Memory B cell (primary cell): ENCODE measurements around the gene SARS1.

Experiments
- ATAC-seq: fragments of 150-1000 bp; cut with Tn5 transposase; 2 replicates; pipeline ENCODE4 v1.10.0; 2021; ENCODE audit warnings: low read depth, mild to moderate bottlenecking, moderate library complexity
- DNase-seq, 2 donors: peaks; one replicate each; pipeline ENCODE4 v3.0.0; 2022; ENCODE audit warnings: low spot score in 2 of 2
- H3K27ac Mint-ChIP-seq: one replicate; pipeline ENCODE4 v1.8.0; 2022; ENCODE audit warnings: mild to moderate bottlenecking, moderate library complexity, mixed read lengths
- H3K27me3 Mint-ChIP-seq: one replicate; pipeline ENCODE4 v1.8.0; 2022; ENCODE audit warnings: mixed read lengths
- H3K36me3 Mint-ChIP-seq: one replicate; pipeline ENCODE4 v1.8.0; 2022; ENCODE audit warnings: mild to moderate bottlenecking, mixed read lengths
- H3K4me1 Mint-ChIP-seq: one replicate; pipeline ENCODE4 v1.8.0; 2022; ENCODE audit warnings: mixed read lengths
- H3K4me3 Mint-ChIP-seq: one replicate; pipeline ENCODE4 v1.8.0; 2022; ENCODE audit warnings: mild to moderate bottlenecking, moderate library complexity, mixed read lengths
- H3K9me3 Mint-ChIP-seq: one replicate; pipeline ENCODE4 v1.8.0; 2022; ENCODE audit warnings: mixed read lengths

SARS1 gene

GRCh38 chr1:109243860-109244552, 30.3 kb downstream of the SARS1 start:
- no peak overlapping the region for H3K4me3 Mint-ChIP-seq
- H3K36me3 Mint-ChIP-seq = no peaks in the 10 kb centered on the region
- H3K9me3 Mint-ChIP-seq = no peaks in the 10 kb centered on the region
- no peak overlapping the region for H3K27ac Mint-ChIP-seq
- H3K27me3 Mint-ChIP-seq = peaks cover 20% of the 10 kb centered on the region
- peaks cover 21% of the 10 kb centered on the region for H3K4me1 Mint-ChIP-seq
- ATAC-seq = no peak
- DNase-seq = no peak

GRCh38 chr1:109246141-109246551, 32.4 kb downstream of the SARS1 start:
- no peak overlapping the region for H3K4me3 Mint-ChIP-seq
- H3K9me3 Mint-ChIP-seq = no peaks in the 10 kb centered on the region
- H3K27ac Mint-ChIP-seq = no peak overlapping the region
- peaks cover 19% of the 10 kb centered on the region for H3K4me1 Mint-ChIP-seq
- ATAC-seq (no peak), DNase-seq (peak in 1 of 2 donors; percentile 10)
- H3K36me3 Mint-ChIP-seq = no peaks in the 10 kb centered on the region
- peaks cover 24% of the 10 kb centered on the region for H3K27me3 Mint-ChIP-seq

DNA sequence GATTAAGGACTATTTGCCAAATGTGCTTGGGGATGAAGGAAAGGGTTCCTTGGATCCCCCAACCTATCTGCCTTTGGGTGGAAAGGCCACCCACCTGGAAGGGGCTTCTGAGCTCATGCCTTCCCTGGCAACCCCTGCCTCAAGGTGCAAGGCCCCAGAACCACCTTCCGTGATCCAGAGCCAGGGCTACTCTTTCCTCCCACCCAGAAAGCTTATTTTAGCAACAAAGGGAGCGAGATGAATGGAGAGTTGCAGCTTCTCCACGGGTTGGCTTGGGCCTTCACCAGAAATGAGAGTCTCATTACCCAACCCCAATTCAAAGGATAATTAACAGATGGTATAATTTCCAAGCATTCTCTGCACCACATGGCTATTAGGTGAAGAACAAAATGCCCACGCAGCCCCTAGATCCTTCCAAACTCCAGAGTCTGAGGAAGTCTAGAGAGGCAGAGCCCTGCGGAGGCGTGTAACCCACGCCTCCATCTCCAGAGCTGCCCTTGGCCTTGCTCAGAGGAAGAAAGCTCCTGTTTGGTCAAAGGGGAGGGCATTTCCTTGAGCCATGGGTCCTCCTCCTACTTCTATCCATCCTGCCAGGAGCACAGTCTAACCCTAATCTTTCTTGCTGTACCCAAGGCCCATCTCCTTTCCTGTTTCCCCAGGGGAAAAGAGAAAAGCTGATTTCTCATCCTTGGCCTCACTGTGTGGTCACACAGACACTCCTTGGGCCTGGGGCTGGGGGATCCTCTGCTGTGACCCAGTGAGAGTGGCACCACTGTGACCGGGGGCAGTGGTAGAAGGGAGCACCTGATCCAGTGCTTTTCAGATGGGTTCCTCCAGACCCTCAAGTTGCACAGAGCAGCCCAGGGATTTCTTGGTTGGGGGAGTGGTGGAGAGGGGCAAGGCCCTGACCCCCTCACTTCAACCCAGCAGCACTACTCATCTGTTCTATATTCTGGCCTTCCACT, 34.0 kb downstream of the SARS1 start:
- no peaks in the 10 kb centered on the region for H3K9me3 Mint-ChIP-seq

GRCh38 chr1:109248444-109248796, 34.7 kb downstream of the SARS1 start:
- DNase-seq (peak in 1 of 2 donors; percentile 12), ATAC-seq (no peak)
- H3K9me3 Mint-ChIP-seq = no peaks in the 10 kb centered on the region
- no peak overlapping the region for H3K4me3 Mint-ChIP-seq
- peaks cover 12% of the 10 kb centered on the region for H3K4me1 Mint-ChIP-seq
- peaks cover 23% of the 10 kb centered on the region for H3K27me3 Mint-ChIP-seq
- H3K27ac Mint-ChIP-seq = no peak overlapping the region
- H3K36me3 Mint-ChIP-seq = no peaks in the 10 kb centered on the region

More for the DNA sequence above, 34.0 kb downstream of the SARS1 start:
- H3K4me3 Mint-ChIP-seq = no peak overlapping the region
- H3K27me3 Mint-ChIP-seq = peaks cover 24% of the 10 kb centered on the region
- no peak overlapping the region for H3K27ac Mint-ChIP-seq
- DNase-seq (peak in 1 of 2 donors; percentile 10), ATAC-seq (no peak)
- H3K36me3 Mint-ChIP-seq = no peaks in the 10 kb centered on the region
- H3K4me1 Mint-ChIP-seq = peaks cover 7% of the 10 kb centered on the region

GRCh38 chr1:109248797-109249629, 35.3 kb downstream of the SARS1 start, which contains the start of gene CELSR2:
Gene CELSR2 (plus strand): TSS chr1:109249539. CDS start chr1:109250080, 541 bp downstream.
- peak; percentile 87 for ATAC-seq
- Mint-ChIP-seq H3K36me3 (no peaks in the 10 kb centered on the region), H3K9me3 (no peaks in the 10 kb centered on the region), H3K4me1 (peaks cover 14% of the 10 kb centered on the region), H3K4me3 (peak within 1 kb of the TSS; percentile 83), H3K27me3 (peaks cover 24% of the 10 kb centered on the region), H3K27ac (no peak within 1 kb of the TSS)
- DNase-seq = peak; percentile 34 to 53

DNA sequence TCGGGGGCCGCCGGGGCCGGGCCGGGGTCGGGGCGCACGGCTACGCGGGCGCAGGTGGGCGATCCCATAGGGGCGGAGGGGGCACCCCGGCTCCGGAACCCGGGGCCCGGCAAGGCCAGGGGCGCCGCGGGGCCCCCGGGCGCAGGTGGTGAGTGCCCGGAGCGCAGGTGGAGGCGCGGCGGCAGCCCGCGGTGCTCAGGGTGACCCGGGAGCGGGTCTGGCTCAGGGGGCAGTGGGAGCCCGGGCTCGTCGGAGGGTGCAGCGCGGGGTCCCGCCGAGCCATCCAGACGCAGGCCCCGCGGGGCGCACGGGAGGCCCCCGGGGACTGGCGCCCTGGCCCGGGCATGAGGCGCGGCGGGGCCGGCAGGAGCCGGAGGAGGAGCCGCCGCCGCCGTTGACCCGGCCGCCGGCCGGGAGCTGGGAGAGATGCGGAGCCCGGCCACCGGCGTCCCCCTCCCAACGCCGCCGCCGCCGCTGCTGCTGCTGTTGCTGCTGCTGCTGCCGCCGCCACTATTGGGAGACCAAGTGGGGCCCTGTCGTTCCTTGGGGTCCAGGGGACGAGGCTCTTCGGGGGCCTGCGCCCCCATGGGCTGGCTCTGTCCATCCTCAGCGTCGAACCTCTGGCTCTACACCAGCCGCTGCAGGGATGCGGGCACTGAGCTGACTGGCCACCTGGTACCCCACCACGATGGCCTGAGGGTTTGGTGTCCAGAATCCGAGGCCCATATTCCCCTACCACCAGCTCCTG, 36.1 kb downstream of the SARS1 start:
- H3K9me3 Mint-ChIP-seq = no peaks in the 10 kb centered on the region
- no peak overlapping the region for H3K27ac Mint-ChIP-seq
- no peaks in the 10 kb centered on the region for H3K36me3 Mint-ChIP-seq
- peaks cover 18% of the 10 kb centered on the region for H3K27me3 Mint-ChIP-seq
- H3K4me3 Mint-ChIP-seq = peak overlapping the region; percentile 63
- DNase-seq (no peak), ATAC-seq (peak; percentile 24)
- peaks cover 14% of the 10 kb centered on the region for H3K4me1 Mint-ChIP-seq

DNA sequence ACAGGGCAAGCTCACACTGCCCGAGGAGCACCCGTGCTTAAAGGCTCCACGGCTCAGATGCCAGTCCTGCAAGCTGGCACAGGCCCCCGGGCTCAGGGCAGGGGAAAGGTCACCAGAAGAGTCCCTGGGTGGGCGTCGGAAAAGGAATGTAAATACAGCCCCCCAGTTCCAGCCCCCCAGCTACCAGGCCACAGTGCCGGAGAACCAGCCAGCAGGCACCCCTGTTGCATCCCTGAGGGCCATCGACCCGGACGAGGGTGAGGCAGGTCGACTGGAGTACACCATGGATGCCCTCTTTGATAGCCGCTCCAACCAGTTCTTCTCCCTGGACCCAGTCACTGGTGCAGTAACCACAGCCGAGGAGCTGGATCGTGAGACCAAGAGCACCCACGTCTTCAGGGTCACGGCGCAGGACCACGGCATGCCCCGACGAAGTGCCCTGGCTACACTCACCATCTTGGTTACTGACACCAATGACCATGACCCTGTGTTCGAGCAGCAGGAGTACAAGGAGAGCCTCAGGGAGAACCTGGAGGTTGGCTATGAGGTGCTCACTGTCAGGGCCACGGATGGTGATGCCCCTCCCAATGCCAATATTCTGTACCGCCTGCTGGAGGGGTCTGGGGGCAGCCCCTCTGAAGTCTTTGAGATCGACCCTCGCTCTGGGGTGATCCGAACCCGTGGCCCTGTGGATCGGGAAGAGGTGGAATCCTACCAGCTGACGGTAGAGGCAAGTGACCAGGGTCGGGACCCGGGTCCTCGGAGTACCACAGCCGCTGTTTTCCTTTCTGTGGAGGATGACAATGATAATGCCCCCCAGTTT, 36.9 kb downstream of the SARS1 start:
- Mint-ChIP-seq H3K27ac (no peak overlapping the region), H3K27me3 (peaks cover 22% of the 10 kb centered on the region), H3K36me3 (no peaks in the 10 kb centered on the region), H3K4me1 (peaks cover 17% of the 10 kb centered on the region), H3K9me3 (no peaks in the 10 kb centered on the region), H3K4me3 (peak overlapping the region; percentile 66)
- DNase-seq = no peak
- no peak for ATAC-seq

DNA sequence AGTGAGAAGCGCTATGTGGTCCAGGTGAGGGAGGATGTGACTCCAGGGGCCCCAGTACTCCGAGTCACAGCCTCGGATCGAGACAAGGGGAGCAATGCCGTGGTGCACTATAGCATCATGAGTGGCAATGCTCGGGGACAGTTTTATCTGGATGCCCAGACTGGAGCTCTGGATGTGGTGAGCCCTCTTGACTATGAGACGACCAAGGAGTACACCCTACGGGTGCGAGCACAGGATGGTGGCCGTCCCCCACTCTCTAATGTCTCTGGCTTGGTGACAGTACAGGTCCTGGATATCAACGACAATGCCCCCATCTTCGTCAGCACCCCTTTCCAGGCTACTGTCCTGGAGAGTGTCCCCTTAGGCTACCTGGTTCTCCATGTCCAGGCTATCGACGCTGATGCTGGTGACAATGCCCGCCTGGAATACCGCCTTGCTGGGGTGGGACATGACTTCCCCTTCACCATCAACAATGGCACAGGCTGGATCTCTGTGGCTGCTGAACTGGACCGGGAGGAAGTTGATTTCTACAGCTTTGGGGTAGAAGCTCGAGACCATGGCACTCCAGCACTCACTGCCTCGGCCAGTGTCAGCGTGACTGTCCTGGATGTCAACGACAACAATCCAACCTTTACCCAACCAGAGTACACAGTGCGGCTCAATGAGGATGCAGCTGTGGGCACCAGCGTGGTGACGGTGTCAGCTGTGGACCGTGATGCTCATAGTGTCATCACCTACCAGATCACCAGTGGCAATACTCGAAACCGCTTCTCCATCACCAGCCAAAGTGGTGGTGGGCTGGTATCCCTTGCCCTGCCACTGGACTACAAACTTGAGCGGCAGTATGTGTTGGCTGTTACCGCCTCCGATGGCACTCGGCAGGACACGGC, 37.8 kb downstream of the SARS1 start:
- ATAC-seq (no peak), DNase-seq (no peak)
- H3K4me1 Mint-ChIP-seq = peaks cover 17% of the 10 kb centered on the region
- H3K36me3 Mint-ChIP-seq = no peaks in the 10 kb centered on the region
- H3K9me3 Mint-ChIP-seq = no peaks in the 10 kb centered on the region
- no peak overlapping the region for H3K27ac Mint-ChIP-seq
- no peak overlapping the region for H3K4me3 Mint-ChIP-seq
- H3K27me3 Mint-ChIP-seq = peaks cover 25% of the 10 kb centered on the region

GRCh38 chr1:109252167-109252892, 38.6 kb downstream of the SARS1 start:
- Mint-ChIP-seq H3K9me3 (no peaks in the 10 kb centered on the region), H3K36me3 (no peaks in the 10 kb centered on the region)
- no peak for ATAC-seq

DNA sequence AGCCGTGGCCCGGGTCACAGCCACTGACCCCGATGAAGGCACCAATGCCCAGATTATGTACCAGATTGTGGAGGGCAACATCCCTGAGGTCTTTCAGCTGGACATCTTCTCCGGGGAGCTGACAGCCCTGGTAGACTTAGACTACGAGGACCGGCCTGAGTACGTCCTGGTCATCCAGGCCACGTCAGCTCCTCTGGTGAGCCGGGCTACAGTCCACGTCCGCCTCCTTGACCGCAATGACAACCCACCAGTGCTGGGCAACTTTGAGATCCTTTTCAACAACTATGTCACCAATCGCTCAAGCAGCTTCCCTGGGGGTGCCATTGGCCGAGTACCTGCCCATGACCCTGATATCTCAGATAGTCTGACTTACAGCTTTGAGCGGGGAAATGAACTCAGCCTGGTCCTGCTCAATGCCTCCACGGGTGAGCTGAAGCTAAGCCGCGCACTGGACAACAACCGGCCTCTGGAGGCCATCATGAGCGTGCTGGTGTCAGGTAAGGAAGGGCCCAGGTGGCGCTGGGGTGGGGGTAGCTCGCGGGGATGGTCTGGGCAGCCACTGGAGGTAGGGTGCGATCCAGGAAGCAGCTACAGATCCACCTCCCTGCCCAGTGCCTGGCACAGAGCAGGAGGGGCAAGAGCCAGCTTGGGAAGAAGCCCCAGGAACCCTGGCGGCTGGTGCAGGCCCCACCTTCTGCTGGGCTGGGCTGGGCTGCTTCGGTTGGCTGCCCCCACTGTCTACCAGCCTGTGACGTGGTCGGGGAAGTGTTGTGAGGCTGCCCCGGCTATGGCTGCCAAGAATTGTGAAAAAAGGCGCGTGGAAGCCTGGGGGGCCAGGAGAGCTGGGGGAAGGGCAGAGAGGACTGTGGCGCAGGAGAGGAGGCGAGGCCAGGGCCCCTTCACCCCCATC, 39.4 kb downstream of the SARS1 start:
- peak; percentile 70 for ATAC-seq
- H3K9me3 Mint-ChIP-seq = no peaks in the 10 kb centered on the region
- H3K4me1 Mint-ChIP-seq = peaks cover 17% of the 10 kb centered on the region
- H3K27ac Mint-ChIP-seq = no peak overlapping the region
- H3K4me3 Mint-ChIP-seq = peak overlapping the region; percentile 56
- DNase-seq = peak in 1 of 2 donors; percentile 25
- peaks cover 20% of the 10 kb centered on the region for H3K27me3 Mint-ChIP-seq
- H3K36me3 Mint-ChIP-seq = no peaks in the 10 kb centered on the region

More at GRCh38 chr1:109252167-109252892, 38.6 kb downstream of the SARS1 start:
- no peak for DNase-seq
- Mint-ChIP-seq H3K4me1 (peaks cover 17% of the 10 kb centered on the region), H3K27me3 (peaks cover 21% of the 10 kb centered on the region), H3K27ac (no peak overlapping the region), H3K4me3 (no peak overlapping the region)
